ENCODE measurements around the gene CADM1.

Gene CADM1

GRCh38 chr11:115269191-115269950, 234.8 kb downstream of the CADM1 start:
- no peak for DNase-seq

GRCh38 chr11:115267871-115268270, 236.3 kb downstream of the CADM1 start:
- no peak for DNase-seq

DNA sequence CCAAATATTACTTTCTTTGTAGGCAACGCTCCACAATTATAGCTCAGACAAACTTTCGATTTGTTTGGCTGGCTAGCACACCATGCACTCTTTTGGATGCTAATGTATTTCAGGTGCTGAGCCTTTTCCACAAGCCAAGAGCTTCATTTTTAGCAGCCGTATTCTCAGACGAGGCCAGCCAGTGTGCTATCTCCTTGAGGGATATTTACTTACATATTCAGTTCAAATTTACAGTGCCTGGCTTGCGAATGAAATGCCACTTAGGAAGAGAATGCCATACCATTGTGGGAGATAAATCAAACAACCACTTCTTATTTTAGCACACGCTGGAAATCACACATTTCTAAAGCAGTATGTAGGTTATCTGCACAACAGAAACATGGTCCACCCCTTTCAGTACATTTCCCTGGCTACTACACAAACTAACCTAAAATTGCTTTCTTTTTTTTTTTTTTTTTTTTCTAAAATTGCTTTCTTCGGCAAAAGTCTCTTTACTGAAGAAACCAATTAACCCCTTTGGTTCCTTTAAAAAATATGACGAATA, 236.9 kb downstream of the CADM1 start:
- no peak for DNase-seq

DNA sequence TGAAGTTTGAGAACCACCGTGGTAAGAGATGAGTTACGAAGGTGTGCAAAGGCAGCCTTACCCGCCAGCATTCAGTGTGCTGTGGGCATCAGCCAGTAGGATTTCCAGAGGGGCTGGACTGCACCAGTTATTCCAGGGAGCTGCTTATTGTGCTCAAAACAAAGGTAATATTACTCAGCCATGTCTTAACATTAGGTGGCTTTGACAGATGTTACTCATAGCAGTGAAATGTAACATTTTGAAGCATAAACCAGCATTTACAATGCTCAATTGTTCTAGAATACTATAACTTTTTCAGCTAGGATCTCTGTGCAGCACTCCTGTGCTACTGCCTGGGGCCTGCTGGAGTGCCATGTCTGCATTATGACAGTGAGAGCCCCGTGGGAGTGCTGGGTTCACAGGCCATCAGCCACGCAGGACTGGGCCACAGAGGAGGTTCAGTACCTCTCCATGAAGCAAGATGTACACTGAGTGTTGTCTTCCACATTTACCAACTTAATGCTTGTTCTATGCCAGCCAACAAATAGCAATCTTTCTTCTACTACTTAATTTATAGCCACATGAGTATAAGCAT, 238.1 kb downstream of the CADM1 start:
- no peak for DNase-seq

- DNase-seq, result no peak
Measured at GRCh38 chr11:115263799-115264656, 240.2 kb downstream of the CADM1 start.

DNA sequence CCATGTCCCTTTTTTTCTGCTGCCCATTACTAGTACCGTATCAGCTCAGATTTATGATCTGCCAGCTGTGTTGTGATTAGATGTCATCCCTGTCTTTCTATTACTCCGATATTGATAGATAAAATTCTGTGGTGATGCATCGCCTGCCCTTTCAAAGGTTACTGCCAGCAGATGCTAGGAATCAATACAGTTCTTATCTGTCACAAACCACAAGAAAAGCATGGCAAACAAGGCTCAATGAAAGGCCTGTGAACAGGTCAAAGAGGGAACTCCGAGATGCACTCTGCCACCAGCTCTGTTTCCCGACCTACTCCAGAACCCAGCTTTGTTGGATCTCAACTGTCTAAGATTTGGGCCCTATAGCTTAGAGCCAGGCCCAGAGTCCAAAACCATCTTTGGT, 246.0 kb downstream of the CADM1 start:
- DNase-seq, result no peak

- no peak for DNase-seq
Measured at GRCh38 chr11:115257678-115258077, 246.5 kb downstream of the CADM1 start.

DNA sequence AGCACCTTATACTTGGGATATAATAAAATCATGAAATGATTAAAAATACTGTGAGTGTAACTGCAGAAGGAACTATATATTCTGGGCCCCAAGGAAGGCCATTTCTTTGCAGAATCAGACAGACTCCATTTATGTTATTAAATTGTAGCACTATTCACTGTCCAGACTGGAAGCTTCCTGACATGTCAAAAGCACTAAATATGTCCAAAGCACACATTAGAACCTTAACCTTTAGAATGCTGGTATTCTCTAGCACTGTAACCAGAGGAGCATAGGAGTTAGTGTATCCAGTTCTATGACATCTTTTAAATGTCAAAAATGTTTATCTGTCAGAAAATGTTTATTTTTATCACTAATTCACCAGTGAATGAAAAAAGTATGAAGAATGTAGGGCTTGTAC, 246.9 kb downstream of the CADM1 start:
- no peak for DNase-seq

GRCh38 chr11:115256397-115257197, 247.6 kb downstream of the CADM1 start:
- no peak for DNase-seq

DNA sequence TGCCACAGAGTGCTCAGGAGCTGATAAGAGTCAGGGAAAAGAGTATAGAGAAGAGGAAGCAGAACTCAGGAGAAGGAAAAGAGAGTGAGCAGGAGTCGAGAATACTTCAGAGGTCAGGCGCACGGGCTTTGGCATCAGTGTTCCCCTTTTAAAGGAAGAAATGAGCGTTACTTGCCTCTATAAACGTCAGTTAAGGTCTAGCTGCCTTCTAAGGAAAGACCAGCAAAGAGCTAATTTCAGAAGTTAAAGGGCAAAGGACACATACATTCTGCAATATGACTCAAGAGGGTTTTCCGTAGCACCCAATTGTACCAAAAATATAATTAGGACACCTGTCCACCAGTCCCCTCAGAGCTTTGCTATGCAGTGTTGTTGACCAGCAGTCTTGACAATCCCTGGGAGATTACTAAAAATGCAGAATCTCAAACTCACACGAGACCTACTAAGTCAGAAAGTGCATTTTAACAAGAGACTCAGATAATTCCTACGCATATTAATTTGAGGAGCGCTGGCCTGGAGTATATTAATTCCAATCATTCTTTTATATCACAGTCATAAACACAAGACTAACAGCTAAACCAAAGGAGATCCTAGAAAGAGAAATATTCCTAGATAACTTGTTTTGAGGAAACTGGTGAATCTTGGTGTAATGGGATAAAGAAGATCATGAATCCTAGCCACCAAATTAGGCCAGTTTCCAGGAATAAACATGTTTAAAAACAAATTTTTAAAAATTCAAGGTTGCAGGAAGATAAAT, 249.0 kb downstream of the CADM1 start:
- DNase-seq, result no peak

DNA sequence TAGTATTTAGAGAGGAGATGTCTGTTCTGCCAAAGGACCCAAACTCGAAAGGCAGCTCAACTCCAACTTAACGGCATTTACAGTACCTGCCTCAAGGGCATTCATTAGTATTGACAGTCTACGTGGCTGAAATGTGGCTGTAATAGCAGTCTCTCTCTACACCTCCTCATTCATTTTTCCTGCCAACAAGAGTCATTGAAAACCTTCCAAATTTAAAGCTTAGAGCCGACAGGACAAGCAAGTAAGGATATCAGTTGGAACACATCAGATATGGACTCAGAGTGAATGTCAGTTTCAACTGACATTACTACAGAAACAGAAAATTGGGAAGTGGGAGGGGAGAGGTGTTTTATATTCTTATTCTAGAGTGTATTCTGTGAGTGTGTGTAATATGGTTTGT, 253.1 kb downstream of the CADM1 start:
- DNase-seq, result no peak

GRCh38 chr11:115249061-115249578, 255.1 kb downstream of the CADM1 start:
- DNase-seq, result no peak

GRCh38 chr11:115247953-115248352, 256.3 kb downstream of the CADM1 start:
- DNase-seq, result no peak

- no peak for DNase-seq
Measured at GRCh38 chr11:115247361-115247760, 256.9 kb downstream of the CADM1 start.

GRCh38 chr11:115244758-115245157, 259.5 kb downstream of the CADM1 start:
- DNase-seq, result no peak

DNA sequence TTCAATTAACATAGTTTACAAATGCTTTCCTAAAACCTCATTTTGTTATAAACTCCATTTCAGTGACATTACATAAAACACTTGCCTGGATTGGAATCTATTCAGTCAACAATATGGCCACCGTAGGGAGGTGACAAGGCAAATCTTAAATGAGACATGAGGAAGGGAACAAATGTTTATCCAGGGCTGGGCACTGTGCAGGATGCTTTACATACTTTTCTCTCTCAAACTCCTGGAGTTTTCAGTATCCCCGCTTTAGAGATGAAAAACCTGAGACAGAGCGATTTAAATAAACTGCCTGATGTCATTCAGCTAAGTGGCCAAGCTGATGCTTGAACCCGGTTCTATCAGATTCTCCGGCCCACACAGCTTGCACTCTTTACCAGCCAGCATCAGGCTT, 259.9 kb downstream of the CADM1 start:
- DNase-seq, result no peak

DNA sequence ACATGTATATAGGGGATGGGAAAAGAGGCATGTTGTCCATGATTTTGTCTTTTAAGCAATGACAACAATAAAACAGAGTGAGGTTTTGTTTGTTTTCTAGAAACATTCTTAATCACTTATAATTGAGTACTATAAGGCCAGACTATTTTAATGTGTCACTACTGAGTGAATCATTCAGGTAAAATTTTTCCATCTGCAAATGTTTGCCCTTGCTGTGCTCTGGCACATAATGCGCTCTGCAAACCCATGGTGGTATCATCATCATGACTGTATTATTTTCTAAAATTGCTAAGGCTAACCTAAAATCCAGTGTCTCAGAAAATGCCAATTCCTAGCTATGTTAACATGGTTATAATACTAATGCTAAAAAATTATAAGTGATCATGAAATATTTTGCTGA, 261.2 kb downstream of the CADM1 start:
- DNase-seq, result no peak

DNA sequence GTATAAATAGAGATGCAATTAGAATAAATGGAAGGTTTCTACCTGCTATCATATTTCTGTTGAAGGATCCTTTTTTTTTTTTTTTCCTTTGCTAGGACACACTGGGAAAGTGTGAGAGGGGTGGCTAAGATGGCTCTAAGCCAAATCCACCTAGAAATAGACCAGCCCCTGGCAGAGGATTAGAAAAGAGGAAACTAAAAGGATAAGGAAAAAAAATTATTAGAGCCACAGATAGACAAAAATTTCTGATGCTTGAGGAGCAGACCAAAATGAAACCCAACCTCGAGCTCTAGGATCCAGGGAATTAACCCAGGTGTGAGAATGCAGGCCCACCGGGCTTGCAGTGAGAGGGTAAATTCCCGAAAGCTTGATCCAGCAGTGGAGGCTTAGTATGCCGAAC, 262.3 kb downstream of the CADM1 start:
- DNase-seq, result no peak

DNA sequence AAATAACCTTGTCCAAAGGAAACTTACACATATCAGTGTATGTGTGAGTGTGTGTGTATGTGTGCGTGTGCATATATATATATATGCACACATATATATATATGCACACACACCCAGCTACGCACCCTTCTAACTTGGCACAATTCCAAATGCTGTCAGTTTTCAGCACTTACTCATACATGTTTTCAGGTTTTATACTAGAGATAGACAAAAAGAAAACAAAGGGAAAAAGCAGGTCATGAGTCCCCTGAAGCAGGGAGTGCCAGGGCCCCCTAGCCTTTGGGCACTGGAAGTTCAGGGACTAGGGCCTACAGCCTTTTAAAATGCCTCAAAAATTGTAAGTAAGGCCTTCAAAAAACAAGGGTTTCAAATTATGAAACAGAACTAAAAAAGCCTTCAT, 265.4 kb downstream of the CADM1 start:
- DNase-seq, result no peak

DNA sequence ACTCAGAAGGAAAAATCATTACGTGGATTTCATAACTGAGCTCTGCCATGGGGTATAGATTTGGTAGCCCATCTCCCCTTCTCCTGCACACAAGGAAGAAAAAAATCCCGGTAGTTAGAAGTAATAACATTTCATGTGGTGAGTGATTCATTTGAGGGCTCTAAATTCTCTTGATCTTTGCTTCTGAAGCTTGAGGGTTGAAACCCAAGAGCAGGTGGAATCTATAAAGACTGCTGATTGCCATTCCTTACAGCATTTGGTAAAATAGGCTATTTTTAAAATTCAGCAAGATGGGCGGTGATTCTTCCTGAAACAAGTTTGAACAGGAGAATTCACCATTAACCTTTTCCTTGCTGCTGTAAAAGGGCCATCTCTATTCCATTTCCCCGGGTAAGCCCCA, 266.1 kb downstream of the CADM1 start:
- no peak for DNase-seq

- no peak for DNase-seq
Measured at GRCh38 chr11:115237578-115237977, 266.6 kb downstream of the CADM1 start.

GRCh38 chr11:115234794-115235193, 269.4 kb downstream of the CADM1 start:
- DNase-seq, result no peak

Measured in DMS 273 treated with DMSO at 0.1 percent for 48 hours (cell line).